Activated T-helper 9 cell treated with anti-CD3 and anti-CD28 coated beads, Interleukin-2, amount 50 U/mL, for 16 hours (primary cell): ENCODE results near the gene DNASE1L3.

Experiments
- DNase-seq: peaks from one replicate; pipeline ENCODE4 v3.0.0-alpha.2; 2020; ENCODE audit warnings: low read depth

The DNASE1L3 gene

DNA sequence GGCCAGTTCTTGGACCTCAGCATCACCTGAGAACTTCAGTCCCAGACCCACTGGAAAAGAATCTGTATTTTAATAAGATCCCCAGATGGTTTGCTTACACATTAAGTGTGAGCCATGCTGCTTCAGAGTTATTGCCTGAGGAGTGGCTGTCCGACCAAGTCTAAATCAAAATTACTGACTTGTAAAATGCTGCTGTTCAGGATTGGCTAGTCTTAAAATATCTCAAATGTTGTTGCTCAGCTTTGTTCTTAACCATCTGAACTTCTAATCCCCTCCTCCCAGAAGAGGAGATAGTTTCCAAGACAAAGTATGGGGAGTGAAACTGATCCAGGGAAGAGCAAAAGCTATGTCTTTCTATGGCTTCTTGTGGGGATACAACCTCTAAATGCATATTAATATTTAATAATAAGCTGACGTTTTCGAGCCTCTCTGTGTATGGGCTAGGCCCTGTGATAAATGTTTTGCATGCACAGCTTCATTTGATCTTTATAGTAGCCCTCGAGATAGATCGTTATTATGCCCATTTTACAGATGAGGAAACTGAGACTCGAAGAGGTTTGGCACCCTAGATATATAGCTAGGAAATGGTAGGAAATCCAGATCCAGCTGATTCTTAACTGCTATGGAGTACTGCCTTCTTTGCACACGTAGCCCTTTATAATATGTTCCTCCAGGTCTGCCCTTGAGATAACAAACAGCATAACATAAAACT lies 52.2 kb downstream of the DNASE1L3 start:
- no peak for DNase-seq

DNA sequence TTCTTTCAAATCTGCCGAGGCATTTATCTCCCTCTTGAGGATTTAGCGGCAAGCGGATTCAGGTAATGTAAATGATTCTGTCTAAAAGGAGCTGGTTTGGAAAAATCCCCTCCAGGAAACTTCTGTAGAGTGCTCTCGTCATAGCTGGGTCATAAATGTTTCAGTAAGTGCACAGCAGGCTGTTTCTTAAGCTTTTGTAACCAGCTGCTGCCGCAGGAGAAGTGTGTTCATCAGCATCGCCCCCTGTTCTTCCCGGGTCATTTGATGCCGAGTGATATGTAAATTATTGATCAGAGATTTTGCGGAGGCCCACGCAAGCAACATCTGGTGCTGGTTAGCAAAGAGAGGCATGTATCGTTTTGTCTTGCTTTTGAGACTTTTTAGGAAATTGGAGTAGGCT lies 53.1 kb downstream of the DNASE1L3 start:
- no peak for DNase-seq

DNA sequence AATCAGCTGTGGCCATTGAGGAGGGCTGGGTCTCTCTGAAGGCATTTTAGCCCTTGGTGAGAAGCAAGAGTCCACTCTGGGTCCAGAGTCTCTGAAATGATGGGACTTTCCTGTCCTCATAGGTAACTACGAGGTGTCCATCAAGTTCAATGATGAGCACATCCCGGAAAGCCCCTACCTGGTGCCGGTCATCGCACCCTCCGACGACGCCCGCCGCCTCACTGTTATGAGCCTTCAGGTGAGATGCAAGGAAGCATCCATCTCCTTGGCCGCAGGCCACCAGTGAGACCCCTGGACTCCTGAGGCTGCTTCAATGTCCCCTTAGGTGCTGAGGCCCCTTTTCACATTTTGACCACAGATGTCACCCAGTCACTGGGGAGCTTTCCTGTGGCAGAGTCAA lies 54.9 kb downstream of the DNASE1L3 start:
- DNase-seq, result no peak

DNA sequence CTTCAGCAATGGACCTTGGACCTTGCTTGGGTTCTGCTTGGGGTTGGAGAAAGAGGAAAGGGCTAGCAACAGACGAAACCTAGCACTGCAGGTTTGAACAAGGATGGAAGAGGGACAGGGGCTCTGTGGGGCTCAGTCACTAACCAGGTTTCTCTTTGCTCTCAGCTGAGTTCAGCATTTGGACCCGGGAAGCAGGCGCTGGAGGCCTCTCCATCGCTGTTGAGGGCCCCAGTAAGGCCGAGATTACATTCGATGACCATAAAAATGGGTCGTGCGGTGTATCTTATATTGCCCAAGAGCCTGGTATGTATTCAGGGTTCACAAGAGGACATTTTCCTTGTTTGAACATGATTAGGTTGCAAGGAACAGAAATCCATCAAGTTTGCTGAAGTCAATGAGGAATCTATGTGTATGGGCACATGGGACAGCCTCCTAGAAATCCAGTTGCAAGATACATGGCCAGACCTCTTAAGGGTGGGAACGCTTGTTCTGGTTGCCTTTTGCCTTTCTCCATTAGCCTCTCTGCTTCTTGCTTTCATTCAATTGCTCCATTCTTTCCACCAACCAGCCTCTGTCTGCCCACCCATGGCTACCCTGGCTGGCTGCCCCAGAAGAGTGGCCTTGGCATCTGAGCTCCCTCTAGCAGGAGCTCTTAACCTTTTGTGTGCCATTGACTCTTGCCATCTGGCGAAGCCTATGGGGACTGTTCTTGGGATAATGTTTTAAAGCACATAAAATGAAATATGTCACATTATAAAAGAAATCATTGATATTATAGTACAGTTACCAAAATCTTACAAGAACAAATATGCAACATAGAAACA lies 55.9 kb downstream of the DNASE1L3 start:
- DNase-seq, result no peak

DNA sequence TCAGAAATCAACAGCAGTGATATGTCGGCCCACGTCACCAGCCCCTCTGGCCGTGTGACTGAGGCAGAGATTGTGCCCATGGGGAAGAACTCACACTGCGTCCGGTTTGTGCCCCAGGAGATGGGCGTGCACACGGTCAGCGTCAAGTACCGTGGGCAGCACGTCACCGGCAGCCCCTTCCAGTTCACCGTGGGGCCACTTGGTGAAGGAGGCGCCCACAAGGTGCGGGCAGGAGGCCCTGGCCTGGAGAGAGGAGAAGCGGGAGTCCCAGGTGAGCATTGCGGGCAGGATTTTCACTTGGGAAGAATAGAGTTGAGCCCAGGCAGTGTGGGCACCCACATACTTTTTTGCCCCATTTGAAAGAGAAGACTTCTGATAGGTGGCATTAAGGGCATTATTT lies 57.4 kb downstream of the DNASE1L3 start:
- DNase-seq, result no peak

DNA sequence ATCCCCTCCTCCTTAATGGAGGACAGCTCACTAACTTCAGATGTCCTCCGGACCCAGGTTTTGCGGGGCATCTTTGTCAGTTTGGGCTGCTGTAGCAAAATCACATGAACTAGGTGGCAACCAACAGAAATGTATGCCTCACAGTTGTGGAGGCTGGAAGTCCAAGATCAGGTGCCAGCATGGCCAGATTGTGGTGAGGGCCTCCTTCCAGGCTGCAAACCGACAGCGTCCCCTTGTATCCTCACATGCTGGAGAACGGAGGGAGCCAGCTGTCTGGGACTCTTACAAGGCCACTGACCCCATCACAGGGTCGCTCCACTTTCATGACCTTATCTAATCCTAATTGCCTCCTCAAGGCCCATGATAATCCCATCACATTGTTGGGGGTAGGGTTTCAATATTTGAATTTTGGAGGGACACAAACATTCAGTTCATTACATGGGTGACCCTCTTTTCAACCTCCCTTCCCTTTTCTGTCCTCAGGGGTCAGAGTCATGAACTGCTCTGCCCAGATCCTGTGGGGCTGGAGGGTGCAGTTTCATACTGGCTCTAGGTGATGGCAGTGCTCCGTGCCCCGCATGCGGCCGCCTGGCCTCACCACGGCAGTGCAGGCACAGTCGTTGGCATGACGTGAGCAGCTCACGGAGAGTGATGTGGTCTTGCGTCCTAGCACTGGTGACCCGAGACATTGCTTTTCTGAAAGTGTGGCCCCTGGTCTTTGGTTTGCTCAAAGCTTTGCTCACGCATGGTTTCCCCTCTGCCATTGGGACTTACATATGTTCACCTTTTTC lies 58.4 kb downstream of the DNASE1L3 start:
- no peak for DNase-seq

DNA sequence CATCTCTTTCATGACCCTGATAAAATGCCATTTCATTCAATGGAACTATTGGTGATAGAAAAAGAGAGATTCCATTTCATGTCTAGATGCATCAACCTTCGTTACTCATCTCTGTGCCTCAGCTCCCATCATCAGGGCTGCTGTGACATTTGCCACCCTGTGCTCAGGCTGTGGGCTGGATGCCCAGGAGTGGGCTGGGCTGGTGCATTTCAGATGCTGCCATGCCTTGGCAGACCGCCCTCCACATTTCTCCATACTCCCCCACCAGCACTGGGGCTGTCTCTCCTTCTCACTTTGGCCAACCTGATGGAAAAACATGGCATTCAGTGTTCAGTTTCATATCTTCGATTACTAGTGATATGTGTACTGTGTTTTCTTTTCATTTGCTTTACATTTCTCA lies 59.1 kb downstream of the DNASE1L3 start:
- DNase-seq, result no peak

DNA sequence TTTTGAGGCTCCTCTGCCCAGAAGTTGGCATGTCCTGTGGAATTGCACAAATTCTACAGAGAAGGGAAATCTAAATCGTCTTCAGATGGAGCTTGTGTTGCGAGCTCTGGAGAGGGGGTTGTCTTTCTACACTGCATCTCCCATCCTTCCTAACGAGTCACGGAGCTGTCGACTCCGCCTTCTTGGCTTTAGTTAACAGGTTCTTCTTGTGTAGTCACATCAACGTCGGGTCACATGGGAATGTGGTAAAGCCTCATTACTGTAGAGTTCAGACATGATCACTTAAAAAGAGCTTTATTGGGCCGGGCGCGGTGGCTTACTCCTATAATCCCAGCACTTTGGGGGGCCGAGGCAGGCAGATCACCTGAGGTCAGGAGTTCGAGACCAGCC lies 60.0 kb downstream of the DNASE1L3 start:
- DNase-seq, result no peak

DNA sequence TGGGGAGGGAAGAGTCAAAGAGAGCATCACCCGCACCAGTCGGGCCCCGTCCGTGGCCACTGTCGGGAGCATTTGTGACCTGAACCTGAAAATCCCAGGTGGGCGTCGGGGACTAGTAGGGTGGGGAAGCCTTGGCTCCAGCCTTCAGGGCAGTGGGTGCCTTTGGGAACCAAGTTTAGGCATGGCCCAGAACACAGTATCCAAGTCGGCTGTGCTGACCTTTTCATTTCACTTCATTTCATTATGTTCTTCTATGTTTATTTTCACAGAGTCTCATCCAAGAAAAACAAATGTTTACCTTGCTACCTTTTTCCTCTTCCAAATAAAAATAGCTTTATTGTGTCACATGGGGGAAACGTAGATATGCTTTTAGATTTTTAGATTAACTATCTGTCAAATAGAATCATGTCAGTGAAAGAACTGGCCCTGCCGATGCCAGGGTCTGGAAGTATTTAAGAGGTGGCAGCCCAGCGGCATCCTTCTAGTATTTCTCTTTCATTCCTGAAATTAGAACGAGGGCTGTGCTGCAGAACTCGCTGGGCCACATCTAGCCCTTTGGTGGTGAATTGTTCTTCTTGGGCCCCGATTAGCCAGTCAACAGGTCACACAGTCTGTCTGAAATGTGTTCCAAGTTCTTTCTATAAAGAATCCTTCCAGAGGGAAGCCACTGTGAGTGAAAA lies 60.5 kb downstream of the DNASE1L3 start:
- DNase-seq, result no peak

DNA sequence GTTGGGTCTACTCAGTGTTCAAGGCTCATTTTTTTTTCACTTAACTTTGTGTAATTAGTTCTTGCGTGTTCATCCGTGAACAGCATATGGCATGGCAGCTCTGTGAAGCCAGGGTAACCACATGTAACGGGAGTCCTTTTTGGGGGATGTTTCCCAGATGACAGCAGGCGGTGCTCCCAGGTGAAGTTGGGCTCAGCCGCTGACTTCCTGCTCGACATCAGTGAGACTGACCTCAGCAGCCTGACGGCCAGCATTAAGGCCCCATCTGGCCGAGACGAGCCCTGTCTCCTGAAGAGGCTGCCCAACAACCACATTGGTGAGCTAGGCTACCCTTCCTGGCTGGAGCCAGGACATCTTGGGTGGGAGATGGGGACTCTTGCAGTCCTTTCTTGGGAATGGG lies 62.7 kb downstream of the DNASE1L3 start:
- no peak for DNase-seq

DNA sequence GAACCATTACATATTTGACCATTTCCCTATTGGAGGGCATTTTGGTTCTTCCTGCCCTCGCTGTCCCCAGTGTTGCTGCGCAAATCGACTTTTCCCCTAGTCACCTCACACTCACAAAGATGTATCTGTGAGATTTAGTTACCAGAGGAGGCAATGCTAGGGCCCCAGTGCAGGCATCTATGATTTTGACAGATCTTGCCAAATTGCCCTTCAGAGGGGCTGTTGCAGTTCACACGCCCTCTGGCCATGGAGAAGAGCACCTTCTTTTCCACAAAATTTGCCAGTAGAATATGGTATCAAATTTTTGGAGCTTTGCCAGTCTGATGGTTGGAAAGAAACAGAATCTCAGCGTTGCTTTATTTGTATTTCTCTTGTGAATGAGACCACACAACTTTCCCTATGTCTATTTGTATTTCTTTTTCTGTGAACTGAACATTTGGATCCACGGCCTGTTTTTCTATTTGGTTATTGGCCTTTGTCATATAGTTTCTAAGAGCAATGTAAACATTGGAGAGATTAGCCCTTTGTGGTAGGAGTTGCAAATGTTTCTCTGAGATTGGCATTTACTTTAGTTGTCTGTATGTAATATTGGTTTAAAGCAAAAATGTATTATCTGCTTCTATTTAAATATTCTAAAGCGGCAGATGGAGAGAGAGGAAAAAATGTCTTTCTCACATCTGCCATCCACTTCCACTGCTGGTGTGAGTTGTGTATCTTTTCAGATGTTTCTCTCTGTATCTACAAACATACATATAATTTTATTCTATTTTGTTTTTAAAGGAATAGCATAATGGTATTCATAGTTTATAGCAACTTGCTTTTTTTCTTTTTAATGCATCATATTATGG lies 66.1 kb downstream of the DNASE1L3 start:
- no peak for DNase-seq

DNA sequence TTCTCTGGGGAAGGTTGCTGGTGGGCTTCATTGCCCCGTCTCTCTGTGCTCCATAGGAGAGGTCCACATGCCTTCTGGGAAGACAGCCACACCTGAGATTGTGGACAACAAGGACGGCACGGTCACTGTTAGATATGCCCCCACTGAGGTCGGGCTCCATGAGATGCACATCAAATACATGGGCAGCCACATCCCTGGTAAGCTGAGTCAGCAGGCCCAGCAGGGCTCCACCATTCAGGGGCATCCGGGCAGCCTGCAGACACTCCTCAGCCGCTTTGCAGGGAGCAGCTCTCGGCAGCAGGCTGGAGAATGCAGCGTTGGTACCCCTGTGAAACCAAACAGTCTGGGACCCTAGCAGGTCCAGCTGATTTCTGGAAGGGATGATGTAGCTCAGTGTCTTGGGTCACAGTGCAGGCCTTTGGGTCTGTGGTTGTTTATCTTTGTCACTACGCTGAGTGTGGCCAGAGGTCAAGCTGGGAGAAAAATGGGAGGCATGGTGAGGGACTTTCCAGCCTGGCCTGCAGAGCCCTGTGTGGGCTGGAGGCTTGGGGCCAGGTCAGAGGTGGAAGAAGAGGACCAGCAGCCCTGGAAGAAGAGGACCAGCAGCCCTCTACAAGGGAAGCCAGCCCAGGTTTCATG lies 67.2 kb downstream of the DNASE1L3 start:
- DNase-seq, result no peak
